Ureter (tissue), 1 donor: ENCODE results near the gene DPM2. TPM values are rescaled to one million over a fixed set of nuclear protein-coding genes. Genes with fewer than 3 reads are reported as not detected.

Experiments used
- DNase-seq: peaks from one replicate; pipeline ENCODE4 v3.0.0-alpha.2; 2020; ENCODE audit warnings: low spot score
- total RNA-seq: library from RNA; stranded (reverse); gene quantifications from one replicate; pipeline ENCODE4 v1.2.4, GENCODE V29; 2023
- donor health status: DM: yes; HTN: yes; CAD: no.

The DPM2 gene
- total RNA-seq, 1 donor from 2014 or later = 41.1 TPM

GRCh38 chr9:127899128-127899943 lies 38.3 kb downstream of the DPM2 start, which contains the start of gene ST6GALNAC6:
TSS of gene ST6GALNAC6 (minus strand) at chr9:127899603. CDS start at chr9:127897981, 1,622 bp downstream.
- no peak for DNase-seq

DNA sequence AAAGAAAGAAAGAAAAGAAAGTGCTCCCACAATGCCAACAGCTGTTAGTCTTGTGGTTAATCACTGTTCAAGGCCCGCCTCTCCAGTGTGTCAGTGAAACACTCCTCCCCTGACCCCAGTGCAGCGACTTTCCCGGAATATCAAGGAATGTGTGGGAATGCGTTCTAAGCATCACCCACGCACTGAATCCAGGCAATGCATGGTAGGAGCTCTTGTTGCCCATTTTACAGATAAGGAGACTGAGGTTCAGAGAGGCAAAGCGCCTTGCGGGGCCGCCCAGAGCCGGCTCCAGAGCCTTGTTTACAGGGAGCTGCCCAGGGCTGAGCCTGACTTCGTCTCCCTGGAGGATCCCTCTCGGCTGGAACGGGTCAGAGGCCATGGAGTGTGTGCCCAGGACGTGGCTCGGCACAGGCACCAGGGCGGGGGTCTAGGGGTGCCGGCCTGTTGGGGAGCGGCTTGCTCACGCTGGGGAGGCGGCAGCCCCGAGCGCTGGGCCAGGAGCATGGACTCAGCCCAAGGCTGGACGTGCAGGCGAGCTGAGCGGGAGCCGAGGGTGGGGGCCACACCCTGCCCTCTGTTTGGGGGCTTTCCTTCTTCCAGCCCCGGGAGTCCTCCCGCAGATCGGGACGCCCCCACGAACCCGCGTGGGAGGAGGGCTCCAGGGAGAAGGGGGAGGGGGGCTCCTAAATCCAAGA lies 39.1 kb downstream of the DPM2 start:
- DNase-seq = no peak

GRCh38 chr9:127897193-127897692 lies 40.4 kb downstream of the DPM2 start:
- peak; percentile 85 for DNase-seq

DNA sequence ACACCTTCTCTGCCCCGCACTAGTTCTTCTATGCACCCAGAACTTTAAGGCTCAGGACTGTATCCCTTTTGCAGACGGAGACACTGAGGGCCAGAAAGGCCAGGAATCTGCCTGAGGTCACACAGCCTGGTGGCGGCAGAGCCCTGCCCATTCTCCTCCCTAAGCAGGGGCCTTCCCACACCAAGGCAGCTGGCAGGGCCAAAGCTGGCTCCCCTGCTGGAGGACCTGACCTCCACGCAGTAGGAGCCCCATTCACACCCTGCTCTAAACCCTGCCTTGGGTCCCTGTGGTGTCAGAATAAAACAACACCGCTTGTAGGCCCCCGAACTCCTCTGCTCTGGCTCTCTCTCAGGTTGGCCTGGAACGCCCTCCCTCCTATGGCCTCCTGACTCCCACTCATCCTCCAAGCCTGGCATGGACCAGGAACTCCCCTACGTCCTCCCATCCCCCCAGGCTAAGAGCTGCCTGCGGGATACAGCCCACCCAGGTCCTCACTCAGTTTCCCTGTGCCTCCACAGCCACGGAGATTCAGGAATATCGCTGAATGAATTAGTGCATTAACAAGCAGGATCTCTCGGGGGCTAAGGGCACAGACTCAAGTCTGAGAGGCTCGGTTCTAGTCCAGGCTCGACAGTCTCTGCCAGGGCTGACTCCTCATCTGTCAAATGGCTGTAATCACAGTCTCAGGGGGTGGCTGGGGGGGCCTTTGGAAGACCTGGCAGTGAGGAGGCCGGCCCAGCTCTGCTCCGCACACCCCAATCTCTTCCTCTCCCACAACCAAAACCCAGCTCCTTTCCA lies 41.1 kb downstream of the DPM2 start:
- DNase-seq = no peak

DNA sequence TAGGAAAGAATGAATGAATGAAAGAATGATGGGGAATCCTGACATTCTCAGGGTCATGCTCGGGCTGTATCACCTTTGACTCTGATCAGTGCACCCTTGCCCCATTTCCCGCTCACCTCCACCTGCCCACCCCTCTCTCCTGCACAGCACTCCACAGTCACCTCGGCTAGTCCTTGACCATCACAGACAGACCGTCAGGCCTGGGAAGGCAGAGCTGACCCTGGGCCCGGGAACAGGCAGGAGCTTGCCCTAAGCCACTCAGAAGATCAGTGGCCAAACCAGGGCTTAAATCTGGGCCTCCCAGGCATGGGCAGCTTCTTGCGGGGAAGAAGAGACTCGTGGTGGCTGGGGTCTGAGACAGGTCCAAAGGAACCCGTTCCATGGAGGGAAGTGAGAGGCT lies 41.8 kb downstream of the DPM2 start:
- DNase-seq = no peak

DNA sequence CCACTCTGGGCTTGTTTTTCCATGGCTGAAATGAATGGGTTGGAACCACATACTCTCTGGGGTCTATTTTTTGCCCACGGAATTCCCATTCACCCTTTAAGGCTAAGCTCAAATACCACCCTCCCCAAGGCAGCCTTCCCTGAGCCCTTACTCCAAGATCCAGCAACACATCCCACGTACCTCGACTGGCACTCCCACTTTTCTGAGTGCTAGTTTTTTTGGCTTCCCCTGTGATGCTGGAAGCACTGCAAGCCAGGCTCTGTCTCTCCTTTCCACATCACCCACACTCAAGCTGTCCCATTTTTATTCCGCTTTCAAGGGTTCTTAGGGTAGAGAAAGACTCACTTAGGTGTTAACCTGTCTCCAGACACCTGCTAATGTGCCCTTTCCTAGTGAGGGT lies 44.3 kb downstream of the DPM2 start:
- no peak for DNase-seq

DNA sequence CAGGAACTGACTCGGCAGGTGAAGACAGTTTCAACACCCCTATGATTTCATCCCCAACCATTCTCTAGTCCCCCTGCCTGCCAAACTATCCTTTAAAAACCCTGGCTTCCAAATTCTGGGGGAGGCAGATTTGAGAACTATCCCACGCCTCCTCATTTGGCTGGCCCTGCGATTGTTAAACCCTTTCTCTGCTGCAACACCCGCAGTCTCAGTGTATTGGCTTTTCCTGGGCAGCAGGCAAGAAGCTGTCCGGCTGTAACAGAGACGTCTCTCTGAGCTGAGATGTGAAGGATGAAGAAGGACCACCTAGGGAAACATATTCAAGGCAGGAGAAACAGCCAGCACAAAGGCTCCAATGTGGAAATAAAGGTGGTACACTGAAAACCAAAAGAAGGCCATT lies 44.8 kb downstream of the DPM2 start:
- DNase-seq = no peak

DNA sequence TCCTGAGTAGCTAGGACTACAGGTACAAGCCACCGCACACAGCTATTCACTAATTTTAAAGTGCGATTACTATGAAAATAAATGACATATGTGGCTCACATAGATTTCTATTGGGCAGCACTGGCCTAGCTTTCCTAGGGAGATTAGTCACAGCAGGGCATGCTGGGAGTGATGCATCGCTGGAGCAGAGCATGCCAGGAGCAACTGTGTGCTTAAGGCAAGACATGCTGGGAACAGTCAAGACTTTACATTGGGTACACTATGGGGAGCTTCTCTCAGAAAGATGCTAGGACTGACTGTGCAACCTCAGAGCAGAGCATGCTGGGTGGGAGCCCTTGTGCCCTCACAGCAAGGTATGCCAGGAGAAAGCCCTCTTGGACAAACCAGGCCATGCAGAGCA lies 47.6 kb downstream of the DPM2 start:
- no peak for DNase-seq

- DNase-seq = no peak
Observed at GRCh38 chr9:127887792-127888191, 49.9 kb downstream of the DPM2 start.

- no peak for DNase-seq
Observed at GRCh38 chr9:127886401-127886972, 51.2 kb downstream of the DPM2 start.

DNA sequence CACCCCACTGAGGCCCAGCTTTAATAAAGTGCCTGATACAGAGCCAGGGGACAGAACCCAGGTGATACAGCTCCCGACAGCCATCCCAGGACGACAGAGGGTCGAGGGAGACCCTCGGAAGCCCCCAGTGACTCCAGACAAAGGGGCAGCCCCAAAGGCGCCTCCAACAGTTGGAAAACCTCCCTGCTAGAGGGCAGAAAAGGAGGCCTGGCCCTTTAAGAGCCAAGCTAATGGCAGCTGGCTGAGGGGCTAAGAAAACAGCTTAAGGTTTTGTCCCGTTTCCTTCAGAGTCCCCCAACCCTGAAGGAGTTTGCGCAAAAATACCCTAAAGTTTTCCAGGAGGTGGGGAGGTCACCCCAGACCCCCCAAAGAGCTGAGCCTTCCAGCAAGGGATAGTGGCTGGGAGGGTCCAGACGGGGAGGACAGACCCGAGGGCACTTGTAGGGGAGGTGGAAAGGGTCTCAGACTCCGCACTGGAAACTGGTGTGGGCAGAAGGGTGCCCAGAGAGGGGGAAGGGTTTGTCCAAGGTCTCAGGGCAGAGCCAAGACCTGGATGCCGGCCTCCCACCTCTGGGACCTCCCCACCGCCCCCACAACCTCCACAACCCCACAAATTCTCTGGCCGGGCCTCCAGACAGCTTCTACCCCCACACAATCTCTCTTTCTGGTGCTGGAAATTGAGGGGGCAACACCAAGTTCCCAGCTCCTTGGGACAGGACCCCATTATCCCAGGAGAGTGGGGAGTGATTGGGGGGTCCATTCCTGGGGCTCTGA lies 52.0 kb downstream of the DPM2 start:
- no peak for DNase-seq

Other genes with a start within 250 kb of the DPM2 start
- 1.5 TPM for gene CFAP157, start 230.9 kb downstream of the DPM2 start, total RNA-seq
- 12.5 TPM for gene PTRH1, start 222.2 kb downstream of the DPM2 start, total RNA-seq
- 0.34 TPM for gene TTC16, start 221.8 kb downstream of the DPM2 start, total RNA-seq
- 9.9 TPM for gene TOR2A, start 202.6 kb downstream of the DPM2 start, total RNA-seq
- gene SH2D3C, start 159.2 kb downstream of the DPM2 start, total RNA-seq = 15.7 TPM
- 81.0 TPM for gene CDK9, start 151.8 kb downstream of the DPM2 start, total RNA-seq
- gene FPGS, start 135.0 kb downstream of the DPM2 start, total RNA-seq = 115 TPM
- 83.6 TPM for gene ENG, start 83.2 kb downstream of the DPM2 start, total RNA-seq
- gene AK1, start 60.2 kb downstream of the DPM2 start, total RNA-seq = 48.6 TPM
- gene ST6GALNAC6, start 38.3 kb downstream of the DPM2 start, total RNA-seq = 48.9 TPM
- gene ST6GALNAC4, start 20.8 kb downstream of the DPM2 start, total RNA-seq = 25.8 TPM
- 3.3 TPM for gene PIP5KL1, start 7.1 kb downstream of the DPM2 start, total RNA-seq
- gene EEIG1, start 43.1 kb upstream of the DPM2 start, total RNA-seq = 99.6 TPM
- gene NAIF1, start 129.5 kb upstream of the DPM2 start, total RNA-seq = 6.9 TPM
- 21.7 TPM for gene SLC25A25, start 130.4 kb upstream of the DPM2 start, total RNA-seq
- 87.8 TPM for gene PTGES2, start 189.9 kb upstream of the DPM2 start, total RNA-seq
- 143 TPM for gene LCN2, start 211.6 kb upstream of the DPM2 start, total RNA-seq
- 179 TPM for gene BBLN, start 222.4 kb upstream of the DPM2 start, total RNA-seq